Erythroblast (primary cell): ENCODE measurements around the gene SSR3.

ENCODE experiments used
- DNase-seq, 2 experiments: peaks; one replicate each; lab custom pipeline; 2025; lab: John Stamatoyannopoulos, UW
- GATA1 ChIP-seq: IDR thresholded peaks from 2 replicates; pipeline ENCODE4 v1.6.1; 2011; ENCODE audit warnings: low read depth, mild to moderate bottlenecking, control low read depth, low read length, moderate library complexity
- POLR2A ChIP-seq: IDR thresholded peaks from 2 replicates; pipeline ENCODE4 v1.6.1; 2011; ENCODE audit warnings: mild to moderate bottlenecking, low read length

Gene SSR3

GRCh38 chr3:156509189-156510174, 45.4 kb downstream of the SSR3 start:
- TF ChIP-seq GATA1: no peak
- TF ChIP-seq POLR2A: no peak
- DNase-seq: peak; percentile 47 to 60

GRCh38 chr3:156507285-156507684, 47.6 kb downstream of the SSR3 start:
- DNase-seq: no peak
- TF ChIP-seq GATA1 (no peak), POLR2A (no peak)

GRCh38 chr3:156498307-156498706, 56.6 kb downstream of the SSR3 start:
- TF ChIP-seq GATA1 (no peak), POLR2A (no peak)
- DNase-seq: no peak

- TF ChIP-seq POLR2A (no peak), GATA1 (no peak)
- DNase-seq: no peak
Observed at GRCh38 chr3:156497326-156497725, 57.6 kb downstream of the SSR3 start.

- no peak for TF ChIP-seq POLR2A
- DNase-seq: no peak
Observed at GRCh38 chr3:156495816-156496215, 59.1 kb downstream of the SSR3 start.

GRCh38 chr3:156493887-156494286, 61.0 kb downstream of the SSR3 start:
- DNase-seq: no peak
- TF ChIP-seq POLR2A (no peak), GATA1 (no peak)

- no peak for DNase-seq
- TF ChIP-seq POLR2A: no peak
- TF ChIP-seq GATA1: no peak
Observed at GRCh38 chr3:156492801-156493261, 62.1 kb downstream of the SSR3 start.

GRCh38 chr3:156491192-156491591, 63.7 kb downstream of the SSR3 start:
- DNase-seq: no peak
- TF ChIP-seq POLR2A: no peak
- TF ChIP-seq GATA1: no peak
